Kidney tubule cell (primary cell): ENCODE measurements around the gene LETM1.

Experiments used
- DNase-seq: peaks from one replicate; pipeline ENCODE4 v3.0.0-alpha.2; 2018; ENCODE audit warnings: low spot score

The LETM1 gene

DNA sequence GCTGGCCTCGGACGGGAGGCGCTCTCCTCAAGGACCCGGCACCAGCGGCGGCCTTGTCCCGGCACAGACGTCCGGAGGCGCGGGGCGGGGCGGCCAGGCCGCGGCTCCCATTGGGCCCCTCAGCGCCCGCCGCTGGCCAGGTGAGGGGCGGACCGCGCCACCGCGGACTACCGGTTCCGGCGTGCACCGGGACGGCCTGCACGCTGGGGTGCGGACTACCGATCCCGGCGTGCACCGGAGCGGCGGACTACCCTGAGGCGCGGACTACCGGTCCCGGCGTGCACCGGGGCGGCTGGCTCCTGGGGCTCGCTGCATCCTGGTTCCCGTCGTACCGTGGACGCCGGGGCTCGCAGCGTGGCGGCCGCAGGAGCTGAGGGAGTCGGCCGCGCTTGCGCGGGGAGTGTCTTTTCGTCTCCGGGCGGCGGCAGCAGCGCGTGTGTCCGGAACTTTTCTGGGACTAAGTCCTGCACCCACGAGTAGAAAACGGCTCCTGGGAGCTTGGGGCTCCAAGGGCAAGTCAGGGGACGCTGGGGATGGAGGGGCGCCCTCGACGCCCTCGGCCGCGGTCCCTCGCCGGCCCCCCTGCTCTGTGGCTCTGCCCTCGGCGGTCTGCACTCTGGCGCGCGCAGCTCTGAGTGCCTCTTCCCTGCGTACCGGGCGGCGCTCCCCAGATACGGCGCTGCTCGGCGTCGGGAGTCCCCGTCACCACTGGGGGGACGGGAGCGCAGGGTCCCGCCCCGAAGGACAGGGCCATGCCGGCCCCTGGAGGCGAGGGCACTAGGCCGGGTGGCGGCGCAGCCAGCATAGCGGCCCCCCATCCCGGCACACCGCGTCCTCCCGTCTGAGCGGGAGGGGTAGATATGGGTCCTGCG, at the start of gene LETM1:
LETM1 (minus strand) TSS at position 86 of the 872 bp plus-strand sequence. CDS start 206 bp downstream, outside the sequence.
- peak; percentile 96 for DNase-seq

DNA sequence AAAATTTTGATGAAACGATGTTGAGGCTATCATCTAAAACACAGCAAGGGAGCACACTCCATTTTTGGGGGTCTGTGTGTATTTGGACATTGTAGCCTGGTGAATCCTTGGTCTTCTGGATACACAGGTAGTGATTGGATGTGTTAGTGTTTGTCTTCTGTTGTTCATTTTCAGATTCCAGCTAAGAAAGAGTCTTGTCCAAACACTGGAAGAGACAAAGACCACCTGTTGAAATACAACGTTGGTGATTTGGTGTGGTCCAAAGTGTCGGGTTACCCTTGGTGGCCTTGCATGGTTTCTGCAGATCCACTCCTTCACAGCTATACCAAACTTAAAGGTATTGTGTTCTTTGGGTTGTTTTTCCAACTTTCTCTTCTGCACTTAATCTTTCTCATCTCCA, 48.1 kb upstream of the LETM1 start:
- DNase-seq: no peak

DNA sequence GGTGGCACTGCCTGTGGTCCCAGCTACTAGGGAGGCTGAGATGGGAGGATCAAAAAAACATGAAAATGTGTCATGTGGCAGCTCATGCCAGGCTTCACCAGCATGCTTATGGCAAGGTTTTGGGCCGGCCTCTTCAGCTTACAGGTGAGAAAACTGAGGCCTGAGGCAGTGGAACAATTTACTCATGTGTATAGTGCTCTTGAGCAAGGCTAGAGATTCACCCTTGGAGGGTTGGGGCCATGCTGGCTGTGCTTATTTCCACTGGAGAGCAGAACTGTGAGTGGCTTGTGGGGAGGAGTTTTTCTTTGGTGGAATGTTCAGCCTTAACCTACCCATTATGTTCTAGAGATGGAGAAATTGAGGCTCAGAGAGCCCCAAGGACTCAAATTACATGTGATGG, 47.1 kb upstream of the LETM1 start:
- DNase-seq: no peak

DNA sequence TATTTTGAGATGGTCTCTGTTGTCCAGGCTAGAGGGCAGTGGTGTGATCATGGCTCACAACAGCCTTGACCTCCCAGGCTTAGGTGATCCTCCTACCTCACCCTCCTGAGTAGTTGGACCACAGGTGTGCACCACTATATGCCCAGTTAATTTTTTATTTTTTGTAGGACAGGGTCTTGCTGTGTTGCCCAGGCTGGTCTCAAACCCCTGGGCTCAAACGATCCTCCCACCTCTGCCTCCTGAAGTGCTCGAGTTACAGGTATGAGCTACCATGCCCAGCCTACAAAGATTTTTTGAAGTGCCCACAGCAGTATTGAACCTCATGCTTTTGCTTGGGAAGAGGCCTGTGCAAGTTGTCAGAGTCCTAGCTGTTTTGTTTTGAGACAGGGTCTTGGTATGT, 46.3 kb upstream of the LETM1 start:
- DNase-seq: no peak

DNA sequence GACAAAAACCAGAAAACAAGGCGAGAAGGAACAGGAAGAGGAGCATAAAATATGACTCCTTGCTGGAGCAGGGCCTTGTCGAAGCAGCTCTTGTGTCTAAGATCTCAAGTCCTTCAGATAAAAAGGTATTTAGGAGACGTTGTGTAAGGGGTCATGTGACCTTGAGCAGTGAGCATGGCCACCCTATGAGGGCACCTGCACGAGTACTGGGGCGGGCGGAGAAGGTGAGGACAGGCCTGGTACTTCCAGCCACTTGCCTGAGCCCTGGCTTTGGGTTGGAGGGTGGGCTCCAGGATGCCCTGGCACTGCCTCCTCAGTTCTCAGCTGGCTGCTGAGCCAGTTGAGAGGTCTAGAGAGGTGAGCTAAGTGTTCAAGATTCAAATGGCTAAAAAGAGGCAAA, 45.2 kb upstream of the LETM1 start:
- no peak for DNase-seq

DNA sequence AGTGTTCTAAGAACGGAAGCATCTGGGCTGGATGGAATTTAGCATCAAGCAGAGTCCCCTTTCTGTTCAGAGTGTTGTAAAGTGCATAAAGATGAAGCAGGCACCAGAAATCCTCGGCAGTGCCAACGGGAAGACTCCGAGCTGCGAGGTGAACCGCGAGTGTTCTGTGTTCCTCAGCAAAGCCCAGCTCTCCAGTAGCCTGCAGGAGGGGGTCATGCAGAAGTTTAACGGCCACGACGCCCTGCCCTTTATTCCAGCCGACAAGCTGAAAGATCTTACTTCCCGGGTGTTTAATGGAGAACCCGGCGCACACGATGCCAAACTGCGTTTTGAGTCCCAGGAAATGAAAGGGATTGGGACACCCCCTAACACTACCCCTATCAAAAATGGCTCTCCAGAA, 44.7 kb upstream of the LETM1 start:
- DNase-seq: no peak

DNA sequence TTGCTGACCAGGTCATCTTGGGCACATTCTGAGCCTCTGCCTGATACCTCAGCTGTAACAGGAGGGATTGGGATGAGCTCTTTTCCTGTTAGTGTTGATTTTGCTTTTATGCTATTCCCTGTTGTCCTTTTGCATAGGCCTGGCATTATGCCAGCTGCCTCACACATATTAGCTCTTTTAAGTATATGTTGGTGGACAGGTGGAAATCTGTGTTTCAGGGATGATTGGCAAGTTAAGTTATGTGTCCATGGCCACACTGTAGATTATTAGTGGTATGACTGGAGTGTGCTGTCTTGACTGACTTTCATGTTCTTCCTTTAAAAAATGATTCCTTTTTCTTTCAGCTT, 44.1 kb upstream of the LETM1 start:
- no peak for DNase-seq

DNA sequence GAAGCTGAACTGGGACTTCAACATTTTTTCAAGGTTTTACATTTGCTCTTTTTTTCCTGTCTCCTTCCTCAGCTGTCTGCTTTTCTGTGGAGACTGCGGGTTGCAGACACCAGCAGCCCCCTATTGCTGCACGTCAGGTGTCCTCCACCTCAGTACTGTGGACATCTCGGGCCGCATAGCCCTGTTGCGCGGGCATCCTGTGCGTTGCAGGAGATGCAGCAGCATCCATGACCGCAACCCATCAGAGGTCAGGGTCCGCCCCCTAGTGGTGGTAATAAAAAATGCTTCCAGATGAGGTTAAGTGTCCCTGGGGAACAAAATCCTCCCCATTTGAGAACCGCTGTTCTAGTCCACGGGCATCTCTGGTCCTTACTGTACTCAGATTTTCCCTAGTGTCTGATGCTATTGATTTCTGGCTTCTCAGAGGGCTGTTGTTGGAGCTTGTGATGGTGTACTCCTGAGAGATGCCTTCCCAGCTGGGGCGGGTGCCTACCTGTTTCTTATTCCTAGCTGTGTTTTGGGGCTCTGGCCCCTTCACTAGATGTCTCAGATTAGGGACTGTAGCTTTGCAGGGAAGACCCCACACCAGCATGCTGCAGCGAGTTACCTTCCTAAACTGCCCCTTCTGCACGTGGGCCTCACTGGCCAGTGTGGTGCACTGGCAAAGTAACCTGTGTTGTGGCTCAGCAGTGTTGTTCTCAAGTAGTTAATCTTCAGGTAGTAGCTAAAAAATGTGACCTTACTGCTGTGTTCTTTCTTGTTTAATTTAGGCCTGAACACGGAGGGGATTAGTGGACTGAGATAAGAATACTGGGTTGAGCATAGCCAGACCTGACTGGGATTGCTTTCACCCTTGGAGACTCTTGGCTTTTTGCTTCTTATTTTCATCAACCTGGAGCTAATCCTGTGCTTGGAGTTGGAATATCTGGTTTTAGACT, 43.5 kb upstream of the LETM1 start:
- DNase-seq: peak; percentile 78

DNA sequence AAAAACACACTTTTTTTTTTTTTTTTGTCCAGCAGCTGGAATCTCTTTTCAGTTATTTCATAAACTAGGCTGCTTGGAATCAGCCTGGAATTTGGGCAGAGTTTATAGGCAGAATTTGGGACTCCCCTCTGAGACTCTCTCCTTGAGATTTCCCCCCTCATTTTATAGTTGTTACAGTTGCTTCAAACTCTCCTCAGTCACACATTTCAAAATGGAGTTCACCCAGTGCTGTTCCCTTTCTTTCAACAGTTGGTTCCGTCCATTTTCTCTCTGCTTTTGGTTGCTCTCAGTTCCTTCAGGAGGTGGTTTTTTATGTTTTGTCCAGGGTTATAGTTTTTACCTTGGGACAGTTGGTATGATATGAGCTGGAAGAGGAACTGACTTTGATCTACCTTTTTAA, 42.7 kb upstream of the LETM1 start:
- no peak for DNase-seq

DNA sequence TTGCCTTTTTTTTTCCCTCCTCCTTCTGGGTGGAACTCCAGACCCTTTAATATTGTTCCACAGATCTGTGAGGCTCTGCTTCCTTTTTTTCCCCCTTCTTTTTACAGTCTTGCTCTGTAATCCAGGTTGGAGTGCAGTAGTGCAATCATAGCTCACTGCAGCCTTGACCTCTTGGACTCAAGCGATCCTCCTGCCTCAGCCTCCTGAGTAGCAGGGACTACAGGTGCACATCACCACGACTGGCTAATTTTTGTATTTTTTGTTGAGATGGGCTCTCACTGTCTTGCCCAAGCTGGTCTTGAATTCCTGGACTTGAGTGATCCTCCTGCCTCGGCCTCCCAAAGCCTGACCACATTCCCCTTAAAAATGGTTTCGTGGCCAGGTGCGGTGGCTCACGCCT, 42.1 kb upstream of the LETM1 start:
- DNase-seq: no peak

DNA sequence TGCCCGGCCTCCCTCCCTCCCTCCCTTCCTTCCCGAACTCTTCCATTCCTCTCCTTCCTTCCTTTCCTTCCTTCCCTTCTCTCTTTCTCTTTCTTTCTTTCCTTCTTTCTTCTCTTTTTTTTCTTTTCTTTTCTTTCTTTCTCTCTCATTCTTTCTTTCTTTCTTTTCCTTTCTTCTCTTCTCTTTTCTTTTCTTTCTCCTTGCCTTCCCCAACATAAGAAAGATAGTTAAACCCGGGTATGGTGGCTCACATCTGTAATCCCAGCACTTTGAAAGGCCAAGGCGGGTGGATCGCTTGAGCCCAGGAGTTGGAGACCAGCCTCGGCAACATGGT, 40.7 kb upstream of the LETM1 start:
- DNase-seq: no peak

DNA sequence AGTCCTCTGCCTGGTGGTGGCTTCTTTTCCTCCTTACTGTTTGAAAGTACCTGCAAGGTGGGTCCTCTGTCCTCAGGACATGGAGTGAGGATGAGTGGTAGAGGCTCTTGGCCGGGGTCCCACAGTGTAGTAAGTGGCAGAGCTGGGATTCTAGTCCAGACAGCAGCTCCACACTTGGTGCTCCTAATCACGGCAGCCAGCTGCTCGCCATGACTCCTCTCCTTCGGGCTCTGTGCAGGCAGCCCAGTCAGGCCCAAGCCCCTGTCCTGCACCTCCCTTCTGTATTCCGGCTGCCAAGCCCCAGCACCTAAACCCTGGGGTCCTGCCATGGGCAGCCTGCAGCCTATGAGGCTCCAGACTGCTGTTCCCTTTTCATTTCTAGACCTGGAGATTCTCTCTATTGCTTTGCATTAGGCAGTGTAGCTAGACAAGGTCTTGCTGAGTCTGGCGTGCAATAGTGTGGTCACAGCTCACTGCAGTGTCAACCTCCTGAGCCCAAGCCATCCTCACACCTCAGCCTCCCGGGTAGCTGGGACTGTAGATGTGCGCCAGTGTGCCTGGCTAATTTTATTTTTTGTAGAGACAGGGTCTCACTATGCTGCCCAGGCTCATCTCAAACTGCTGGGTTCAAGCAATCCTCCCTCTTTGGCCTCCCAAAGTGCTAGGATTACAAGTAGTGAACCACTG, 40.2 kb upstream of the LETM1 start:
- DNase-seq: no peak

DNA sequence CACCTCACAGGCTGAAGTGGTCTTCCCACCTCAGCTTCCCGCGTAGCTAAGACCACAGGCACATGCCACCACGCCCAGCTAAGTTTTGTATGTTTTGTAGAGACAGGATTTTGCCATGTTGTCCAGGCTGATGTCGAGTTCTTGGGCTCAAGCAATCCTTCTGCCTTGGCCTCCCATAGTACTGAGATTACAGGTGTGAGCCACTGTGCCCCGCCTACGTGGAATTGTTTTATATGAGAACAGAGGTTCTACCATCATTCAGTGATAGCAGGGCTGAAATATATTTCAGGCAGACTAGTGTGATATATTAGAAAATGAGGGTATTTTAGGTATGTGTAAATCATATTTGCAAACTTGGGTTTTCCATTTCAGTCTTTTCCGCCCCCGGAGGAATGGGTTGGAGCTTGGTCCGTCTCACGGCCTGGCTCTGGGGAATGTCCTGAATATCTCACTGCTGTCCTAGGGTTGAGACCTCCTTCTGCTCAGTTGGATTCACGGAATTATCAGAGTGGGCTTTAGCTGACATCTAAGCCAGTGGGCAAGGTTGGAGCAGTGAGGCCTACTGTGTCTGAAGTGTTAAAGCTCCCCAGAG, 35.1 kb upstream of the LETM1 start:
- no peak for DNase-seq

DNA sequence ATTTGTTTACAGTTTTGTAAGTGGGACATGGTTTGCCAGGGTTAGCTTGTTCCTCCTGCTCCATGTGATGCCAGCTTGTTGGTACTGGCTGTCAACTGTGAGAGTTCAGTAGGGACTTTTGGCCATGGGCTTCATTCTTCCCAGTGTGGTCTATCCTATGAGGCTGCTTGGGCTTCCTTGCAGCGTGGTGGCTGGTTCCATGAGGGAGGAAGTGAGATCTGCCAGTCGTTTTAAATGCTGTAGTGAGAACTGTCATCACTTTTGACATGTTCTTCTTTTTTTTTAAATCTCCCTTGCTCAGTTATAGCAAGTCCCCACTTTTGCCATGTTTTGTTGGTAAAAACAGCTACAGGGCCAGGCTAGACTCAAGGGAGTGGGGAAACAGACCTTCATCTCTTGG, 31.1 kb upstream of the LETM1 start:
- no peak for DNase-seq

DNA sequence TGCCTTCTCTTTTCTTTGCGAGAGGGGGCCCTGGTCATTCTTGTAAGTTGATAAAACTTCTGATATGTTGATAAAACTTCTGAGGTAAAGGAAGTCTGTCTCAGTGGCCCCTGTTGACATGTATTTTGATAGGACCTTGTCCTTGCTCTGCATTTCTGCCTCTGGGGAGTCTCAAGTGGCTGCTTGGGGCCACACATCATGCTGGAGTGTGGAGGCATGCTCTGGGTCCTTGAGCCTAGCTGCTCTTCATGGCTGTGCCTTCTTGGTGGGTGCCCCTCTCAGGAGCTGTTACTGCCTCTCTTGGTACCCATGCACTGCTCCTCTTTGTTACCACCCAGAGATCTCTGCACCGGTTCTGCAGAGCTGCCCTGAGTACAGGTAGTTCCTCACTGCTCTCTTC, 29.5 kb upstream of the LETM1 start:
- DNase-seq: no peak

DNA sequence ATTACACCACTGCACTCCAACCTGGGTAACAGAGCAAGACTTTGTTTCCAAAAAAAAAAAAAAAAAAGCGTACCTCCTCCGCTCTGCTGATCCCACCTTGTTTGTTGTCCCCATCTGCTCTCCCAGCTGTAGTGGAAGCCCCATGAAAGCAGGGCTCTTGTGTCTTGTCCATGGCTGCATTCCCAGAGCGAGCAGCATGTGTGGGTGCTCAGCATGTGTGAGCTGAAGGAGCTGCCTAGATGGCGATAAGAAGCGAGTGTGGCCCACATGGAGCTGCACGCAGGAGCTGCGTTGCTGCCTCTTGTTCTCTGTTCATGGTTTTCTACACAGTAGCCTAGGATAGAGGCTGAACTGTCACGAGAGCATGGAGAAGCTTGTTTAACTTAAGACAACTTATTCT, 27.6 kb upstream of the LETM1 start:
- DNase-seq: no peak

DNA sequence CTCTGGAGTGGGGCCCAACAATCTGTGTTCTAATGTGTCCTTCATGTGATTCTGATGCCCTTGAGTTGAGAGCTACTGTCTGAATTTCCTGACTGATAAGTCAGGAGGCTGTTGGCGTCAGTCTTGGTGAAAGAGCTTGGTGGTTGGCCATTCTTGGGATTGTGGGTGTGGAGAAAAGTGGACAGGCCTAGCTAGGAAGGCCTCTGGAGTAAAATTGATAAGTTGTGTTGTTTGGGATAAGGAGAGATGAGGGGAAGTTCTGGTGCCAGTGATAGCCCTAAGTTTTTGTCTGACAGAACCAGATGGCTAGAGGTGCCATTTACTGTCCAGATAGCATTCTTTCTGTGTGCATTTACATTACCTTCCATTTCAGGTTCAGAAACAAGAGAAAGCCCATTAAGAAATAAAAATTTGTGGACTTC, 26.9 kb upstream of the LETM1 start:
- no peak for DNase-seq

DNA sequence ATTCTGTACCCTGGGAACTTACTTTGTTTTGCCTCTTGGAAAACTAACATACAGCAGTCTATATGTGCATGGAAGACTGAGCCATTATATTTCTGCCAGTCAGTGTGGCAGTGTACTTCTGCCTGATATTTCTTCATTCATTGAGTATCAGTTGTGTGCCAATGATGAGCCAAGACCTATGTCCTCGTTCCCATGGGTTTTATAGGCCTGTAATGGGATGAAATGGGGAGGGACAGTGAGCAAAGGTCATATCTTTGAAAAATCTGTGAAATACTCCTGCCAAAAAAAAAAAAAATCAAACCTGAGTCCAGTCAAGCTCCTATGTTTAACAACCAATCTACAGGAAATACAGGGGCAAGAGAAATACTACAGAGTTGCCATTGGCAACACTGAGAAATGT, 24.4 kb upstream of the LETM1 start:
- no peak for DNase-seq

DNA sequence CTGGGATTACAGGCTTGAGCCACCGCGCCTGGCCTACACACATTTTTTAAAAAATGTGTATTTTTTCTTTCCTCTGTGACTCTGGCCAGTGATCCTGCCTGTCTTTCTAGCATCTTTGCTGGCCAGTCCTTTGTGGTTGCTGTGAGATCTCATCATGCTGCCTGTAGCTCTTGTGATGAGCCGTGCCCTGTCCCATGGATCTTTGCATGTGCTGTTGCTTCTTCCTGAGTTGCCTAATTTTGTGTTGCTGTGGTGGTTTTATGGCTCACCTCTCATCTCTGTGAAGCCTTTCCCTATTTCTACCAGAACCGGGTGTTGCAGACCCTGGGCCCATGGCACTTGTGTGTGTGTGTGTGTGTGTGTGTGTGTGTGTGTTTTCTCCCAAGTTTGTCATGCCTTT, 23.5 kb upstream of the LETM1 start:
- no peak for DNase-seq

DNA sequence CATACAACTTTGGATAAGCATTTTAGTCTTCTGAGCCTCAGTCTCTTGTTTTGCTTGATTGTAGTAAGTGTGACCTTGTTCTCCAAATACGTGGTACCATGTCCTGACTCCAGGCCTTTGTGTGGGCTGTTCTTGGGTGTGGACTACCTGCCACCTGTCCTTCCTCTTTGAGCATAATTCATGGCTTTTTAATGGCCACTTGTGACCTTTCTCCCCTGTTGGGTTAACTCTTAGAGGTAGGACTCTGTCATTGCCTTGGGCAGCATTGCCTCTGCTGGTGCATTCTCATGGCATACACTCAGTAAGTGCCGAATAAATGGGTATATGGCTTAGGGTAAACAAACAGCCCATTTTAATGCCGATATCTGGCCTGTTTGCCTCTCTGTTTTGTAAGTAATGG, 18.2 kb upstream of the LETM1 start:
- DNase-seq: peak; percentile 12

DNA sequence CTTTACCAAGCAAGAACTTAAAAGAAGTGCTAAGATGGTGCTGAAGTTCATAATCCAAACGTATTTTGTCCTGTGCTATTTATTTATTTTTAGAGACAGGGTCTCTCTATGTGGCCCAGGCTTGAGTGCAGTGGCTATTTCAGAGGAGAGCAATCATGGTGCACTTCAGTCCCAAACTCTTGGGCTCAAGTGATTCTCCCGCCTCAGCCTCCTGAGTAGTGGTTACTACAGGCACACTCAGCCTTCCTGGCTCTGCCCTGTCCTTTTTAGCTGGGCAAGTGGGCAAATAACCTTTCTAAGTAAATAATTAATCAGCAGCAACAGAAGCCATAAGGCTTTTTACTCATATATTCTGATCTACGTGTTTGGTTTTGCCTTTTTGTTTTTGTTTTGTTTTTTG, 17.8 kb upstream of the LETM1 start:
- DNase-seq: peak; percentile 63

DNA sequence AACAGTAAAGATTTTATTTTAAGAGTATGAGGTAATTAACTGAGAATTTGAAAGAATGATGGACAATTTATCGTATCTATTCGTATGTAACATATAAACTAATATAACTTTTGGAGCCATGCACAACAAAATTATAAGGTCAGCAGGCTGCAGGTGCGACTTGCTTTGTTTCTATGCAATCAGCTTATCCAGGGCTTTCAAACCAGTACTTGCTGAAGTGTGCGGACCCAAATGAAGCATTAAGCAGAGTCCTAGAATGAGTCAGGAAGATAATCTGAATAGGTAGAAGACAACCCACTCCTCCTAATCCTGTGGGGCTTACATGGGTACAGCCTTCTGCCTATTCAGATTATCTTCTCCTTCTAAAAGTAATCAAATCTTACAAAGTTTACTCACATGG, 17.3 kb upstream of the LETM1 start:
- no peak for DNase-seq
